Stimulated activated CD4-positive, alpha-beta T cell treated with anti-CD3 and anti-CD28 coated beads, Interleukin-1b, Interleukin-23, amount 100 ng/mL, for 24 hours (primary cell): ENCODE data around the gene TNFRSF13B.
A peak's percentile ranks its signal among the peaks of the same experiment; 100 is the strongest.
"Not testable (repeated sequence)": the region's sequence is repeated elsewhere in the genome, so short reads cannot be mapped to it uniquely, and the experiment has no call there.

ENCODE experiments used
- DNase-seq, 4 experiments: peaks; one replicate each; pipeline ENCODE4 v3.0.0-alpha.2; 2020; ENCODE audit warnings: low read depth in 4 of 4, low spot score in 1 of 4

The TNFRSF13B gene

GRCh38 chr17:16927641-16928321 lies 44.1 kb downstream of the TNFRSF13B start:
- no peak for DNase-seq

DNA sequence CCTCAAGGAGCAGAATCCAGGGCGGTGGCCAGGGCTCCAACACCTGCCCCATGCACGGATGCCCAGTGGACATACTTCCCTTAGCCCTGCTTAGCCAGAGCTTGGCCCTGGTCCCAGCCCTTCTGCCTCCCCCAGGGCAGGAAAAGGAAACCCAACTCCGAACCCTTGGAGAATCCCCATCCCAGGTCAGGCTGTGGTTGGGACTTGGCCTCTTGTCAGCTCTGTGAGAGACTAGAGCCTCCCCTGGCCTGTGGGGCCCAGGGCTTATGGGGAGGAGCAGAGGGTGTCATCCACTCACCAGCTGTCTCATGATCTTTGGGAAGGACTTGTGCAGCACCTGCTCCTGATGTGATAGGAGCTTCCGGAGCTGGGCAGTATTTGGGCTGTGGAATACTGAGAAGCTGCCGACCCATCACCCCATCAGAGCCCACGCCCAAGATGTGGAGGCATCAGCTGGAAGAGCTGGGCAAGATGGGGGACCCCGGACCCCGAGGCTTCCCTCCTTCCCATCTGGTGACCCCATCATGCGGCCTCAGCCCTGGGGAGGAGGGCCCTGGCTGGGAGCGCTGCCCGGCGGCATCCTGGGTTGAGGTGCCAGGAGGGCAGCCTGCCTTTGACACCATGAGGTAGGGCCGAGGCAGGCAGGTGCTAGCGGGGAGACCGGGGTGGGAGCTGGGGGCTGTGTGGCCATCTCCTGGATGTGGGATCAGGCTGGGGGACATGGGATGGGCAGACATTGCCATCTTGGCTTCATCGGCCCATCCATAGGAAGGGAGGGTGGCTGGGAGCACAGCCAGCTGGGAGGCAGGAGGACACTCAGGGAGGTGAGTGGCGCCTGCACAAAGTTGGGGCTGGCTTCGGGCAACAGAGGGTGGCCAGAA lies 45.1 kb downstream of the TNFRSF13B start:
- no peak for DNase-seq

- no peak for DNase-seq
Measured at GRCh38 chr17:16926061-16926511, 45.8 kb downstream of the TNFRSF13B start.

- no peak for DNase-seq
Measured at GRCh38 chr17:16925461-16926060, 46.4 kb downstream of the TNFRSF13B start.

DNA sequence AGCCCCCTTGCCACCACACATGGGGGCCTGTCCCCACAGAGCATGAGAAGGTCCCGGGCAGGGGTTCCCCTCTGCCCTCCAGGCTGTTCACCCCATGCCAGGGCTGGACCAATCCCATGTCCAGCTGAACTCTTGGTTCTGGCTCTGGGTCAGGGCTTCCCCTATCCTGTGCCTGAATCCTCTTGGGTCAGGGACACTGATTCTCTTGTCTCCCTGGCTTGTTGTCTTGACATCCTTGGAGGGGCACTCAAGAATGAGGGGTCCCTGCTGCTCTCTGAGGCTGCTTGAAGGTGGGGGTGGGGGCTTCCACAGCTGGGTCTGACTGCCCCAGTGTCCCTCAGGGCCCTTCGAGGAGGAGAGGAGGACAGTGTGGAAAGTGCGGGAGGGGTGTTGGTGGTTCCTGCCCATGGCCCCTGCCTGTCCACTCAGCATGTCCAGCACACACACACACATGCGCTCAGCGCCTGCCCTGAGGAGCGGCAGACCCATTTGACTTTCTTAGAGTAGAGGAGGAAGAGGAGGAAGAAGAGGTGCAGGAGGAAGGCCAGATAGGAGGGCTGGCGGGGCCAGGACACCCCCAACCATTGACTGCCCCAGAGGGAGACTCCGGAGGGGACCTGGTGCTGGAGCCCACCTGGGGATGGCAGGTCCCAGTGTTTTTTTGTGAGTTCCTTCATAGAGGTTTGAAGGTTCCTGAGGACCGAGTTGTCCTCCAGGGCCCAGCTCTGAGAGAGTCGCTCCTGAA lies 47.0 kb downstream of the TNFRSF13B start:
- no peak for DNase-seq

DNA sequence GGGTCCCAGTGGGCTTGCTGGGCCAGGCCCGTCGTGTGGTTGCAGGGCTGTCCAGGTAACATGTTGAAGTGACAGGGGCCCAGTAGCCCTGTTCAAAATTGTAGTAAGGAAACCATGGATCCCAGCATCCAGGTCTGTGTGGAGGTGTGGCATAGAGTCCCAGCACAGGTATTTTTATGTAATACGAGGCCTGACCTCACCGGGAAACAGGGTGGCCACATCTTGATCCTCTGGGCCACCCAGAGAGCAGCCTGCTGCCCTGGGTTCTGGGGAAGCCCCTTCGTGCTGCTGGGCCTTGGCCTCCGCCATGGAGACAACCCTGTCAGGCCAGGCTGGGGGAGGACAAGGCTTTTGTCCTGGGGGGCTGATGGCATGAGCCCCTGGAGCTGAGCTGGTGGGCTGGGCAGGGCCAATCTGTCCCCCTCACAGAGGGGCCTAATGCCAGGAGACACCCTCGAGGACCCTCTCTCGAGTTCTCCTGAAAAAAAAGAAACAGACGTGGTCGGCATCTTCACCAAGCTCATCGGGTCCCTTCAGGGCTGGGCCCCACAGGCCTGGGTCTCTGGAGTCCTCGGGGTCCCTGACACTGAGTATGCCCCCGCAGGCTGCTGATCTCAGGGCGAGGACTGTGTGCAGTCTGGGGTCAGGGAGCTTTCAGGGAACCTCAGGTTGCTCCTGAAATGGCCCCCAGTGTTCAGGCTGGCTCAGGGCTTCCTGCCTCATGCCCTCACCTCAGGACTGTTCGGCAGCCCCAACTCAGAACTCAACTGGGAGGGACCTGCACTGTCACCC lies 47.8 kb downstream of the TNFRSF13B start:
- no peak for DNase-seq

- DNase-seq: no peak
Measured at GRCh38 chr17:16923097-16923903, 48.6 kb downstream of the TNFRSF13B start.

- DNase-seq: no peak
Measured at GRCh38 chr17:16922386-16923096, 49.4 kb downstream of the TNFRSF13B start.

GRCh38 chr17:16921451-16921850 lies 50.5 kb downstream of the TNFRSF13B start:
- DNase-seq: not testable (repeated sequence)

DNA sequence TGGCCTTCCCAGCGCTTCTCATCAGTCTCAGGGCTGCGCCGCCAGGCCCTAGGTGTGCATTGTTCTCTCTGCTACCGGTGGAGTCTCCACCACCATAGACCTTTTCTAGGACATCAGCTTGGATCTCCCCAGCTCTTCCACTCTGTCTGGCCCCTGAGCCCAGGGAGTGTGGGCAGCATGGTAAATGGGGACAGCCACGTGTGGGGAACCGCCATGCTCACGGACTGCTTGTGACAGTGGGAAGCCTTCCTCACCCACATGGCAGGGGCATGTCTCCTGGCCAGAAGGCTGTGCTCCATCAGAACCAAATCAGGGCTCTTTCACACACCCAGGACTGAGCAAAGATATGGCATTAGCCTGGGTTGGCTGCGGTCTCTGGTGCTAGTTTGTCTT lies 51.3 kb downstream of the TNFRSF13B start:
- no peak for DNase-seq

GRCh38 chr17:16919663-16920627 lies 52.0 kb downstream of the TNFRSF13B start:
- DNase-seq: no peak

DNA sequence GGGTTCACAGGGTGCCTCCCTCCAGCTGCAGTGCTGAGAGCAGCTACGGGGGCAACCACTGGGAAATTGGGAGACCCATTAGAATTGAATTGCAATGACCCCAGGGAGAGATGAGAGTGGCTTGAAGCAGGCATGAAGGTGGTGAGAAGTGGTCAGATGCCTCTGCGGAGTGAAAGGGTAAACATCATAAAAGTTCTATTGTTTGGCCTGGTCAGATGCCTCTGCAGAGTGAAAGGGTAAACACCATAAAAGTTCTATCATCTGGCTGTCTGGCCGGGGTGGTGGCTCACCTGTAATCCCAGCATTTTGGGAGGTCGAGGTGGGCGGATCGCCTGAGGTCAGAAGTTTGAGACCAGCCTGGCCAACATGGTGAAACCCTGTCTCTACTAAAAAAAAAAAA lies 53.5 kb downstream of the TNFRSF13B start:
- no peak for DNase-seq

GRCh38 chr17:16917671-16918394 lies 54.1 kb downstream of the TNFRSF13B start:
- no peak for DNase-seq

- DNase-seq: no peak
Measured at GRCh38 chr17:16916557-16916920, 55.4 kb downstream of the TNFRSF13B start.

DNA sequence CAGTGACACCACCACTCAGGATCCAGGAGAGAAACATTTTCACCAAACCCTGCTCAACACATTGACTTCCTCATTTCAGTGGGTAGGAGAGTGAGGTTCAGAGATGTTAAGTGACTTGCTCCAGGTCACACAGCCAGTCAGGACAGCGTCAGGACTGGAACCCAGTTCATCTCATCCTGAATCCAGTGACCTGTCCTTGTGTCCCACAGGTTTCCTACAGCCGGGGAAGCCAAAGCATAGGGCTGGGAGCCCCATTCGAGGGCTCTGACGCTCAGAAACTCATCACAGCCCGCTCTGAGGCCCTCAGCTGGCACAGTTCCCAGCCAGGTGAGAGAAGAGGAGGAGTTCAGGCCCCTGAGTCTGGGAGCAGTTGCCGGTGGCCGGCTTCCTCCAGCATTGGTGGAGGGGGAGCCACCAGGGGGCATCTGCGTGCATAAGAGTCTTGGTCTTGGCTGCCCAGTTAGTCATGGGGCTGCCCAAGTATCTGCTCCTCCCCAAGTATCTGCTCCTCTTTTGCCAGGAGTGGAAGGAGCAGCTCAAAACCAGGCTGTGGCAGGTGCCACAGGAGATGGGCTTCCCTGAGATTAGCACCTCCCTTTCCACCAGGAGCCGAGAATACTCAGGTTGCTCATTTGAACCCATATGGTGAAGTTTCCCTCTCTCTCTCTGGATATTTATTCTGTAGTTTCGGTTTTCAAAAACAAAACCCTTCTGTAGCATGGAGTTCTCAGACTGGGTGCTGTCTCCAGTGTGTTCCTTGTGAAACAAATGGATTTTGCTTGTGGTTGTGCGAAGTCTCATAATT lies 56.0 kb downstream of the TNFRSF13B start:
- peak in 2 of 4 experiments; percentile 8 to 29 for DNase-seq

- no peak for DNase-seq
Measured at GRCh38 chr17:16913463-16913862, 58.5 kb downstream of the TNFRSF13B start.
